Aorta (tissue), 5 donors: ENCODE data around the gene SP140. TPM values are rescaled to one million over a fixed set of nuclear protein-coding genes. Genes with fewer than 3 reads are reported as not detected.
"Not testable (repeated sequence)": the region's sequence is repeated elsewhere in the genome, so short reads cannot be mapped to it uniquely, and the experiment has no call there.

ENCODE experiments used
- ATAC-seq: fragments of 200-7000 bp; cut with Tn5 transposase; one replicate; pipeline ENCODE4 v1.9.1; 2022; ENCODE audit warnings: moderate library complexity; ENCODE audit not compliant: low FRiP score
- DNase-seq, 2 donors: peaks; one replicate each; pipeline ENCODE4 v3.0.0-alpha.2; 2020
- H3K27ac ChIP-seq, 2 donors: one replicate each; pipeline ENCODE4 v1.5.1; 2013; ENCODE audit warnings: low read length in 2 of 2, mild to moderate bottlenecking in 2 of 2, moderate library complexity in 2 of 2, control low read depth in 1 of 2, inconsistent platforms in 1 of 2, low read depth in 1 of 2
- H3K27me3 ChIP-seq, 2 donors: one replicate each; pipeline ENCODE4 v1.6.1; 2013; ENCODE audit warnings: control low read depth in 1 of 2, low read length in 1 of 2, mild to moderate bottlenecking in 1 of 2, moderate library complexity in 1 of 2; ENCODE audit not compliant: insufficient read depth in 2 of 2, control insufficient read depth in 1 of 2
- H3K36me3 ChIP-seq, 2 donors: one replicate each; pipeline ENCODE4 v1.6.1; 2013; ENCODE audit warnings: control low read depth in 1 of 2, low read length in 1 of 2, mild to moderate bottlenecking in 1 of 2; ENCODE audit not compliant: insufficient read depth in 2 of 2, control insufficient read depth in 1 of 2
- H3K4me1 ChIP-seq, 2 donors: one replicate each; pipeline ENCODE4 v1.6.1; 2013; ENCODE audit warnings: low read length in 2 of 2, control low read depth in 1 of 2, mild to moderate bottlenecking in 1 of 2, moderate library complexity in 1 of 2; ENCODE audit not compliant: insufficient read depth in 2 of 2, control insufficient read depth in 1 of 2
- H3K4me3 ChIP-seq, 2 donors: one replicate each; pipeline ENCODE4 v1.5.1; 2013; ENCODE audit warnings: low read length in 2 of 2, control low read depth in 1 of 2, mild to moderate bottlenecking in 1 of 2
- H3K9me3 ChIP-seq: one replicate; pipeline ENCODE4 v1.6.1; 2013; ENCODE audit warnings: mild to moderate bottlenecking, low read length; ENCODE audit not compliant: control insufficient read depth
- WGBS, 2 donors: extraction: QIAGEN DNeasy Blood & Tissue Kit; methylation state at CpG; one replicate each; pipeline ENCODE4 v1.1.7; 2013; 5-methylcytosine and 5-hydroxymethylcytosine counted together
- intact Hi-C, 2 donors: fragments of 100-400 bp; cut with DNase I; formaldehyde crosslinking; loops; one replicate each; pipeline versions ENCODE4 v1.14.2 to v1.15.0; 2022
- polyA plus RNA-seq, 2 donors: library from polyadenylated mRNA; stranded (reverse); fragments of 200-250 nt; gene quantifications; one replicate each; pipeline ENCODE4 v1.2.3, GENCODE V29; 2013
- total RNA-seq, 2 donors: library from RNA; stranded (reverse); fragmentation: NEBNext Ultra II Directional; extraction: Animal tissue kit (Norgen Biotek cat#: 25700); gene quantifications; one replicate each; pipeline ENCODE4 v1.2.1, GENCODE V29; 2021
- donor health status: healthy with polysubstance abuse.
- donor health status: Bipolar disorder and iron deficiency.
- donor health status: DM: no; HTN: no; CAD: no.
- donor health status: DM: no; HTN: no; CAD: no.
- donor health status: DM: yes; HTN: yes; CAD: no.

SP140 gene
- total and polyA plus RNA-seq, 4 donors = 0.13 to 4.1 (median 1.4) TPM

GRCh38 chr2:230220347-230220969, 5.1 kb upstream of the SP140 start:
- Histone ChIP-seq H3K4me3 (peak overlapping the region; percentile 77 to 97), H3K4me1 (peaks cover 0 to 1% of the 10 kb centered on the region in 2 donors), H3K27me3 (no peaks in the 10 kb centered on the region), H3K36me3 (peaks cover 0 to 1% of the 10 kb centered on the region in 2 donors), H3K9me3 (no peaks in the 10 kb centered on the region), H3K27ac (peak overlapping the region; percentile 29 to 76)
- intact Hi-C loops = no loop called here
- 100% methylated on average over 1 of the region's 1 CpG for WGBS, 2 donors
- ATAC-seq (no peak), DNase-seq (no peak)

GRCh38 chr2:230221493-230221892, 4.0 kb upstream of the SP140 start:
- Histone ChIP-seq H3K9me3 (no peaks in the 10 kb centered on the region), H3K36me3 (no peaks in the 10 kb centered on the region), H3K27ac (no peak overlapping the region), H3K27me3 (no peaks in the 10 kb centered on the region), H3K4me3 (no peak overlapping the region), H3K4me1 (peaks cover 0 to 1% of the 10 kb centered on the region in 2 donors)
- intact Hi-C loops = no loop called here
- DNase-seq (no peak), ATAC-seq (no peak)
- WGBS, 2 donors = 96 to 97% methylated on average over 4 of the region's 4 CpGs

DNA sequence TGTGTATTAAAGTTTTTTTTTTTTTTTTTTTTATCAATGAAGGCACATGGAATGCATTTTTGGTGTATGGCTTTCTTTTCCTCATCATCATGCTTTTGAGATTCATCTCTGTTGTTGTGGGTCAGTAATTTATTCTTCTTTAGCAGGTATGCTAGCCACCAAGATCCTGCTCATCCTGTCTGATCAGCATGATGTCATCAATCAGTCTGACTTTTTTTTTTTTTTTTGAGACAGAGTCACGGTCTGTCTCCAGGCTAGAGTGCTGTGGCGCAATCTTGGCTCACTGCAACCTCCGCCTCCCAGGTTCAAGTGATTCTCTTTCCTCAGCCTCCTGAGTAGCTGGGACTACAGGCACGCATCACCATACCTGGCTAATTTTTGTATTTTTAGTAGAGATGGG, 2.7 kb upstream of the SP140 start:
- intact Hi-C loops, H3K4me1 ChIP-seq: not testable (repeated sequence)
- WGBS, 2 donors = 96 to 97% methylated on average over 4 of the region's 4 CpGs

DNA sequence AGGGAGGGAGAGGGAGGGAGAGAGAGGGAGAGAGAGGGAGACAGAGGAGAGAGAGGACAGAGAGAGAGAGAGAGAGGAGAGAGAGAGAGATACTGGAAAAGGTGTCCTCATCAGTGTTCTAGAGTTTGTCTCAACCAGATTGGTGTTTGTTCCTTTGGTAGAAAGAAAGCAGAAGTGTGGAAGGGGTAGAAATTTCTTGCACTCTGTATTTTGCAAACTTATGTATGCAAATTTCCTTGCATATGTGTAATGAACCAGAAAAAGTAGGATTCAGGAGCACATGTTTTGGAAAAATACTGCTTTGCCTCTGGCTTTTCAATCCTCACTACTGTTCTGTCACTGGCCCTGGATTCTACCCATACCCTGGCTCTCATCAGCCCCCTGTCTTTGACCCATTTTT, 1.1 kb upstream of the SP140 start:
- intact Hi-C loops = no loop called here
- Histone ChIP-seq H3K4me1 (no peaks in the 10 kb centered on the region), H3K27ac (no peak overlapping the region), H3K4me3 (no peak overlapping the region), H3K9me3 (no peaks in the 10 kb centered on the region), H3K27me3 (no peaks in the 10 kb centered on the region), H3K36me3 (no peaks in the 10 kb centered on the region)
- DNase-seq = no peak
- ATAC-seq = no peak

More for the DNA sequence above, 2.7 kb upstream of the SP140 start:
- not testable (repeated sequence) for ATAC-seq, H3K27ac ChIP-seq, DNase-seq, H3K36me3 ChIP-seq, H3K9me3 ChIP-seq, H3K4me3 ChIP-seq, H3K27me3 ChIP-seq

GRCh38 chr2:230226051-230226551, 565 bp downstream of the SP140 start:
- Histone ChIP-seq H3K9me3 (no peaks in the 10 kb centered on the region), H3K27me3 (no peaks in the 10 kb centered on the region), H3K27ac (no peak overlapping the region), H3K4me1 (no peaks in the 10 kb centered on the region), H3K36me3 (no peaks in the 10 kb centered on the region), H3K4me3 (no peak overlapping the region)
- ATAC-seq (no peak), DNase-seq (no peak)
- intact Hi-C loops = no loop called here
- 93 to 97% methylated on average over 4 of the region's 4 CpGs for WGBS, 2 donors

GRCh38 chr2:230227216-230227615, 1.7 kb downstream of the SP140 start:
- intact Hi-C loops = no loop called here
- no peaks in the 10 kb centered on the region for H3K36me3 ChIP-seq
- no peaks in the 10 kb centered on the region for H3K27me3 ChIP-seq
- ATAC-seq (no peak), DNase-seq (no peak)
- H3K4me3 ChIP-seq = no peak overlapping the region
- no peak overlapping the region for H3K27ac ChIP-seq
- H3K4me1 ChIP-seq = no peaks in the 10 kb centered on the region
- WGBS, 2 donors = 91 to 93% methylated on average over 3 of the region's 3 CpGs
- H3K9me3 ChIP-seq = no peaks in the 10 kb centered on the region

DNA sequence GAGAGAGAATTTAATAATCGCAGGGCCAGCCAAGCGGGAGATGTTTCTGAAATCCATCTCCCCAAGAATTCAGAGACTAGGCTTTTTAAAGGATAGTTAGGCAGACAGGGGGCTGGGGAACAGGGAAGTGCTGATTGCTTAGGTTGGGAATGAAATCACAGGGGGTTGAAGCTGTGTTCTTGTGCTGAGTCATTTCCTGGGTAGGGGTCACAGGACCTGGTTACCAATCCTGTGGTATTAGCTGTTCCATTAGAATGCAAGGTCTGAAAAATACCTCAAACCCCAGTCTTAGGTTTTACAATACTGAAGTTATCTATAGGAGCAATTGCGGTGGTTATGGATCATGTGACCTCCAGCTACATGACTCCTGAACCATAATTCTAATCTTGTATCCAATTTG, 4.6 kb downstream of the SP140 start:
- H3K36me3 ChIP-seq = no peaks in the 10 kb centered on the region
- intact Hi-C loops = no loop called here
- H3K27me3 ChIP-seq = no peaks in the 10 kb centered on the region
- ATAC-seq (no peak), DNase-seq (no peak)
- no peaks in the 10 kb centered on the region for H3K9me3 ChIP-seq
- H3K27ac ChIP-seq = no peak overlapping the region
- no peak overlapping the region for H3K4me3 ChIP-seq
- 88 to 91% methylated on average over 3 of the region's 3 CpGs for whole genome bisulfite sequencing, 2 donors
- no peaks in the 10 kb centered on the region for H3K4me1 ChIP-seq

GRCh38 chr2:230230496-230231200, 5.1 kb downstream of the SP140 start:
- Histone ChIP-seq H3K27ac (no peak overlapping the region), H3K4me3 (no peak overlapping the region), H3K9me3 (no peaks in the 10 kb centered on the region), H3K27me3 (no peaks in the 10 kb centered on the region), H3K36me3 (no peaks in the 10 kb centered on the region), H3K4me1 (no peaks in the 10 kb centered on the region)
- intact Hi-C loops = no loop called here
- DNase-seq (no peak), ATAC-seq (no peak)
- 58 to 67% methylated on average over 2 of the region's 2 CpGs for WGBS, 2 donors

GRCh38 chr2:230231251-230231650, 5.7 kb downstream of the SP140 start:
- 38 to 39% methylated on average over 3 of the region's 3 CpGs for WGBS, 2 donors

More at GRCh38 chr2:230231251-230231650, 5.7 kb downstream of the SP140 start:
- intact Hi-C loops = no loop called here
- Histone ChIP-seq H3K4me1 (no peaks in the 10 kb centered on the region), H3K27ac (no peak overlapping the region), H3K27me3 (no peaks in the 10 kb centered on the region), H3K36me3 (no peaks in the 10 kb centered on the region), H3K9me3 (no peaks in the 10 kb centered on the region), H3K4me3 (no peak overlapping the region)
- DNase-seq (no peak), ATAC-seq (no peak)
